ENCODE data around the gene CCDC146.

The CCDC146 gene

GRCh38 chr7:77239471-77239870 lies 117.1 kb downstream of the CCDC146 start:
- POLR2A ChIA-PET, result no interaction called here
- no peak for TF ChIP-seq CTCF (IDR thresholded peaks at IDR 0.05; ENCODE audit: control extremely low read depth, extremely low read depth, low read depth, missing control alignments)
- CTCF ChIA-PET, result interaction anchor here (0.8 to 2.8 kb wide), 6 partner anchors 8 to 24 kb away, joined by 3 to 9 read pairs (median 4); no protein-coding TSS in a partner anchor
- DNase-seq (ENCODE audit: extremely low spot score), result no peak

GRCh38 chr7:77242068-77242467 lies 119.7 kb downstream of the CCDC146 start:
- POLR2A ChIA-PET, result no interaction called here
- DNase-seq (ENCODE audit: extremely low spot score), result no peak
- CTCF ChIA-PET, result interaction anchor here (1.2 to 1.8 kb wide), 2 partner anchors 9 to 37 kb away, joined by 3 to 4 read pairs; no protein-coding TSS in a partner anchor
- TF ChIP-seq CTCF (IDR thresholded peaks at IDR 0.05; ENCODE audit: control extremely low read depth, extremely low read depth, low read depth, missing control alignments), result no peak

GRCh38 chr7:77242554-77242953 lies 120.1 kb downstream of the CCDC146 start:
- CTCF ChIA-PET, result interaction anchor here (1.0 to 1.8 kb wide), 4 partner anchors 9 to 90 kb away, joined by 4 to 6 read pairs (median 4); no protein-coding TSS in a partner anchor
- DNase-seq (ENCODE audit: extremely low spot score), result no peak
- no peak for TF ChIP-seq CTCF (IDR thresholded peaks at IDR 0.05; ENCODE audit: control extremely low read depth, extremely low read depth, low read depth, missing control alignments)
- POLR2A ChIA-PET, result no interaction called here

GRCh38 chr7:77244222-77244934 lies 122.0 kb downstream of the CCDC146 start:
- CTCF ChIA-PET, result interaction anchor here (0.7 to 3.5 kb wide), 5 partner anchors 9 to 119 kb away, joined by 3 to 35 read pairs (median 6); no protein-coding TSS in a partner anchor
- no peak for DNase-seq (ENCODE audit: extremely low spot score)

GRCh38 chr7:77245015-77245755 lies 122.8 kb downstream of the CCDC146 start:
- DNase-seq (ENCODE audit: extremely low spot score), result no peak
- ChIA-PET POLR2A (no interaction called here), CTCF (interaction anchor here (0.7 to 3.5 kb wide), 5 partner anchors 10 to 120 kb away, joined by 3 to 45 read pairs (median 31); partner anchors contain the start of gene FGL2)
- TF ChIP-seq CTCF (IDR thresholded peaks at IDR 0.05; ENCODE audit: control extremely low read depth, extremely low read depth, low read depth, missing control alignments), result no peak

More at GRCh38 chr7:77244222-77244934, 122.0 kb downstream of the CCDC146 start:
- no peak for TF ChIP-seq CTCF (IDR thresholded peaks at IDR 0.05; ENCODE audit: control extremely low read depth, extremely low read depth, low read depth, missing control alignments)
- POLR2A ChIA-PET, result no interaction called here

GRCh38 chr7:77246026-77246640 lies 123.7 kb downstream of the CCDC146 start:
- no peak for TF ChIP-seq CTCF (IDR thresholded peaks at IDR 0.05; ENCODE audit: control extremely low read depth, extremely low read depth, low read depth, missing control alignments)
- no peak for DNase-seq (ENCODE audit: extremely low spot score)
- CTCF ChIA-PET, result interaction anchor here (0.9 to 3.5 kb wide), 22 partner anchors 11 to 124 kb away, joined by 3 to 45 read pairs (median 9); partner anchors contain the start of genes CCDC146 and FGL2
- POLR2A ChIA-PET, result interaction anchor here (0.5 kb wide), 1 partner anchor 109 kb away, joined by 3 read pairs; no protein-coding TSS in a partner anchor

All from GM10248 (cell line).